Thyroid gland (tissue), 4 donors: Measurements from ENCODE around the gene PROCR.
"Not testable (repeated sequence)": the region's sequence is repeated elsewhere in the genome, so short reads cannot be mapped to it uniquely, and the experiment has no call there.

Experiments
- POLR2A ChIP-seq, 2 donors: fragments of 450-650 bp; IDR thresholded peaks; one replicate each; pipeline ENCODE4 v1.6.1; 2017; ENCODE audit warnings: antibody characterized with exemption in 2 of 2, mild to moderate bottlenecking in 2 of 2, moderate library complexity in 1 of 2
- TF ChIP-seq, protein P1 (sequence below), 6 experiments: fragments of 200-600 bp in 3 of 6; fragments of 450-650 bp in 3 of 6; sonication (generic) in 3 of 6; IDR thresholded peaks; one replicate each; pipeline ENCODE4 v1.5.1; 2016 to 2019; ENCODE audit warnings: antibody characterized with exemption in 6 of 6, mild to moderate bottlenecking in 2 of 6, inconsistent platforms in 1 of 6, moderate library complexity in 1 of 6

DNA sequence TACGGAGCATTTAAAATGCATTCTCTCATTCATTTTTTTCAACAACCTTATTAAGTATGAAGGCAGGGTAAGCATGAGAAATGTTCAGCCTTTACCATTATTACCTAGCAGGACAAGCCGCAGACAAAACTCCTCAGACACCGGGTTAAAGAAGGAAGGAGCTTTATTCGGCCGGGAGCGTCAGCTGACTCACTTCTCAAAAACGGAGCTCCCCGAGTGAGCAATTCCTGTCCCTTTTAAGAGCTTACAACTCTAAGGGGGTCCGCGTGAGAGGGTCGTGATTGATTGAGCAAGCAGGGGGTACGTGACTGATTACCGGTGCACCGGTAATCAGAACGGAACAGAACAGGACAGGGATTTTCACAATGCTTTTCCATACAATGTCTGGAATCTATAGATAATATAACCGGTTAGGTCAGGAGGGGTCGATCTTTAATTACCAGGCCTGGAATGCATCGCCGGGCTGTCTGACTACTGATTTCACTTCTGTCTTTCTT lies 24.2 kb upstream of the PROCR start:
- TF ChIP-seq, protein P1, sequence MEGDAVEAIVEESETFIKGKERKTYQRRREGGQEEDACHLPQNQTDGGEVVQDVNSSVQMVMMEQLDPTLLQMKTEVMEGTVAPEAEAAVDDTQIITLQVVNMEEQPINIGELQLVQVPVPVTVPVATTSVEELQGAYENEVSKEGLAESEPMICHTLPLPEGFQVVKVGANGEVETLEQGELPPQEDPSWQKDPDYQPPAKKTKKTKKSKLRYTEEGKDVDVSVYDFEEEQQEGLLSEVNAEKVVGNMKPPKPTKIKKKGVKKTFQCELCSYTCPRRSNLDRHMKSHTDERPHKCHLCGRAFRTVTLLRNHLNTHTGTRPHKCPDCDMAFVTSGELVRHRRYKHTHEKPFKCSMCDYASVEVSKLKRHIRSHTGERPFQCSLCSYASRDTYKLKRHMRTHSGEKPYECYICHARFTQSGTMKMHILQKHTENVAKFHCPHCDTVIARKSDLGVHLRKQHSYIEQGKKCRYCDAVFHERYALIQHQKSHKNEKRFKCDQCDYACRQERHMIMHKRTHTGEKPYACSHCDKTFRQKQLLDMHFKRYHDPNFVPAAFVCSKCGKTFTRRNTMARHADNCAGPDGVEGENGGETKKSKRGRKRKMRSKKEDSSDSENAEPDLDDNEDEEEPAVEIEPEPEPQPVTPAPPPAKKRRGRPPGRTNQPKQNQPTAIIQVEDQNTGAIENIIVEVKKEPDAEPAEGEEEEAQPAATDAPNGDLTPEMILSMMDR (IDR thresholded peaks at IDR 0.05) = not testable (repeated sequence)
- not testable (repeated sequence) for TF ChIP-seq POLR2A (IDR thresholded peaks at IDR 0.05)
